ENCODE data around the gene ARFRP1. TPM values are rescaled to one million over a fixed set of nuclear protein-coding genes. Genes with fewer than 3 reads are reported as not detected.

ARFRP1 gene
- total RNA-seq, 2 experiments from 2014 or later = 41.7 to 44.2 TPM

DNA sequence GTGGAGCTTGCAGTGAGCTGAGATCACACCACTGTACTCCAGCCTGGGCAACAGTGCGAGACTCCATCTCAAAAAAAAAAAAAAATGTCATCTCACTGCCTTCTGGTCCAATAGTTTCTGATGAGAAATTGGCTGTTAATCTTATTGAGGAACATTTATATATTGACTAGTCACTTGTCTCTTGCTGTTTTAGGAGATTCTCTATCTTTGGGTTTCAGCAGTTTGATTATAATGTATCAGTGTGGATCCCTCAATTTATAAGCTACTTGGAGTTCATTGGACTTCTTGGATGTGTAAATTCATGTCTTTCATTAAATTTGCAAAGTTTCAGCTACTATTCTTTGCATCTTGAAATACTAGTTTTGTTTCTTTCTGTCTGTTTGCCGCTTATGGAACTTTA lies 11.2 kb upstream of the ARFRP1 start:
- ATAC-seq = no peak
- POLR2A ChIA-PET = interaction anchor here (1.2 to 1.8 kb wide), 2 partner anchors 10 to 11 kb away, joined by 5 read pairs; partner anchors contain the start of genes ARFRP1 and ZGPAT
- CTCF ChIA-PET = interaction anchor here (0.8 to 1.5 kb wide), 2 partner anchors 11 to 56 kb away, joined by 3 to 8 read pairs; partner anchors contain the start of genes ARFRP1 and ZGPAT
- Mint-ChIP-seq H3K27ac (peak overlapping the region; percentile 27), H3K4me3 (no peak overlapping the region), H3K36me3 (ENCODE audit: low read depth) (peaks cover 64% of the 10 kb centered on the region), H3K27me3 (no peaks in the 10 kb centered on the region), H3K4me1 (ENCODE audit: low read depth) (peaks cover 40% of the 10 kb centered on the region), H3K9me3 (peaks cover 17% of the 10 kb centered on the region)
- no peak for DNase-seq
- intact Hi-C loops (cut with micrococcal nuclease) = no loop called here
- TF ChIP-seq CTCF (IDR thresholded peaks at IDR 0.05) = no peak

GRCh38 chr20:63714858-63715257 lies 7.1 kb upstream of the ARFRP1 start:
- intact Hi-C loops (cut with micrococcal nuclease) = no loop called here
- H3K27ac Mint-ChIP-seq = no peak overlapping the region
- no peak for ATAC-seq
- peaks cover 78% of the 10 kb centered on the region for H3K36me3 Mint-ChIP-seq (ENCODE audit: low read depth)
- peaks cover 41% of the 10 kb centered on the region for H3K4me1 Mint-ChIP-seq (ENCODE audit: low read depth)
- H3K9me3 Mint-ChIP-seq = peaks cover 21% of the 10 kb centered on the region
- ChIA-PET POLR2A (no interaction called here), CTCF (interaction anchor here (1.0 kb wide), 1 partner anchor 21 kb away, joined by 3 read pairs; the partner anchor contains the start of gene LIME1)
- no peaks in the 10 kb centered on the region for H3K27me3 Mint-ChIP-seq
- DNase-seq = no peak
- no peak overlapping the region for H3K4me3 Mint-ChIP-seq
- no peak for TF ChIP-seq CTCF (IDR thresholded peaks at IDR 0.05)

- POLR2A ChIA-PET = no interaction called here
- H3K36me3 Mint-ChIP-seq (ENCODE audit: low read depth) = peaks cover 67% of the 10 kb centered on the region
- H3K27ac Mint-ChIP-seq = no peak overlapping the region
These were observed 4.4 kb upstream of the ARFRP1 start for GRCh38 chr20:63712191-63712590.

GRCh38 chr20:63711085-63711645 lies 3.4 kb upstream of the ARFRP1 start:
- POLR2A ChIA-PET = no interaction called here
- Mint-ChIP-seq H3K9me3 (peaks cover 13% of the 10 kb centered on the region), H3K27ac (peak overlapping the region; percentile 25), H3K27me3 (no peaks in the 10 kb centered on the region), H3K4me1 (ENCODE audit: low read depth) (peaks cover 46% of the 10 kb centered on the region), H3K4me3 (no peak overlapping the region), H3K36me3 (ENCODE audit: low read depth) (peaks cover 63% of the 10 kb centered on the region)
- TF ChIP-seq CTCF (IDR thresholded peaks at IDR 0.05) = no peak
- intact Hi-C loops (cut with micrococcal nuclease) = no loop called here
- ATAC-seq = no peak
- CTCF ChIA-PET = interaction anchor here (1.2 kb wide), 1 partner anchor 263 kb away, joined by 4 read pairs; no protein-coding TSS in a partner anchor
- DNase-seq = no peak

More at GRCh38 chr20:63712191-63712590, 4.4 kb upstream of the ARFRP1 start:
- no peak for TF ChIP-seq CTCF (IDR thresholded peaks at IDR 0.05)
- CTCF ChIA-PET = interaction anchor here (0.6 to 1.2 kb wide), 2 partner anchors 174 to 262 kb away, joined by 3 to 4 read pairs; no protein-coding TSS in a partner anchor
- no peak for ATAC-seq
- Mint-ChIP-seq H3K4me3 (no peak overlapping the region), H3K4me1 (ENCODE audit: low read depth) (peaks cover 46% of the 10 kb centered on the region), H3K27me3 (no peaks in the 10 kb centered on the region), H3K9me3 (peaks cover 15% of the 10 kb centered on the region)
- no peak for DNase-seq
- intact Hi-C loops (cut with micrococcal nuclease) = no loop called here

DNA sequence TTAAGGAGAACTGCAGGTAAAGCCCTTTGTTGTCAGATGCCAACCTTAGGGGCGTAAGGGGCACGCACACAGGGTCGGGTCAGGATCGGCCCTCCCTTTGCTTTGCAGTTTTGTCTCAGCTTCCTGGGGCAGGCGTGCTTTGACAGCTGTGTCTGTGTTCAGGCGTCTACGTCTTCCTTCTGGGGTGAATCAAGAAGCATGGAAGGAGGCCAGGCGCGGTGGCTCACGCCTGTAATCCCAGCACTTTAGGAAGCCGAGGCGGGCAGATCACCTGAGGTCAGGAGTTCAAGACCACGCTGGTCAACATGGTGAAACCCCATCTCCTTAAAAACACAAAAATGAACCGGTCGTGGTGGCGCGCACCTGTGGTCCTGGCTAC lies 1.4 kb upstream of the ARFRP1 start:
- H3K36me3 Mint-ChIP-seq (ENCODE audit: low read depth) = peaks cover 54% of the 10 kb centered on the region
- H3K27me3 Mint-ChIP-seq = no peaks in the 10 kb centered on the region
- ChIA-PET CTCF (interaction anchor here (2.0 to 2.8 kb wide), 3 partner anchors 10 to 77 kb away, joined by 8 to 16 read pairs (median 8); no protein-coding TSS in a partner anchor), POLR2A (interaction anchor here (0.8 to 3.0 kb wide), 5 partner anchors 11 to 328 kb away, joined by 3 to 16 read pairs (median 4); partner anchors contain the start of gene LIME1)
- H3K4me1 Mint-ChIP-seq (ENCODE audit: low read depth) = peaks cover 41% of the 10 kb centered on the region
- no peak for ATAC-seq
- peak overlapping the region; percentile 87 for H3K4me3 Mint-ChIP-seq
- no peak for DNase-seq
- TF ChIP-seq CTCF (IDR thresholded peaks at IDR 0.05) = no peak
- H3K27ac Mint-ChIP-seq = peak overlapping the region; percentile 70
- peaks cover 6% of the 10 kb centered on the region for H3K9me3 Mint-ChIP-seq
- intact Hi-C loops (cut with micrococcal nuclease) = loop anchor here (10.0 kb wide), 1 partner anchor 156 kb away; the partner anchor contains the start of genes ABHD16B and TPD52L2

All from activated CD8-positive, alpha-beta T cell treated with anti-CD3 and anti-CD28 coated beads for 36 hours (primary cell).